Islet precursor cell (in vitro differentiated cells): ENCODE measurements around the gene HJURP.
A peak's percentile ranks its signal among the peaks of the same experiment; 100 is the strongest.

Experiments used
- DNase-seq: peaks from one replicate; pipeline ENCODE4 v3.0.0-alpha.2; 2018

The HJURP gene

GRCh38 chr2:233829193-233830110 is 24.9 kb downstream of the HJURP start:
- peak; percentile 50 for DNase-seq

- DNase-seq = peak; percentile 49
Measured at GRCh38 chr2:233828546-233829192, 25.7 kb downstream of the HJURP start.

- DNase-seq = peak; percentile 52
Measured at GRCh38 chr2:233824373-233824772, 30.0 kb downstream of the HJURP start.

- peak; percentile 27 for DNase-seq
Measured at GRCh38 chr2:233823731-233824121, 30.6 kb downstream of the HJURP start.

- peak; percentile 48 for DNase-seq
Measured at GRCh38 chr2:233822781-233823730, 31.3 kb downstream of the HJURP start.

- DNase-seq = peak; percentile 44
Measured at GRCh38 chr2:233822101-233822771, 32.1 kb downstream of the HJURP start.

GRCh38 chr2:233821709-233822100 is 32.6 kb downstream of the HJURP start:
- no peak for DNase-seq

GRCh38 chr2:233821196-233821595 is 33.1 kb downstream of the HJURP start:
- DNase-seq = peak; percentile 17

- DNase-seq = peak; percentile 49
Measured at GRCh38 chr2:233820774-233821105, 33.6 kb downstream of the HJURP start.

GRCh38 chr2:233819884-233820773 is 34.2 kb downstream of the HJURP start:
- peak; percentile 49 for DNase-seq

GRCh38 chr2:233818639-233819621 is 35.4 kb downstream of the HJURP start:
- peak; percentile 49 for DNase-seq

- DNase-seq = peak; percentile 42
Measured at GRCh38 chr2:233817995-233818638, 36.2 kb downstream of the HJURP start.

GRCh38 chr2:233817361-233817911 is 36.9 kb downstream of the HJURP start:
- DNase-seq = peak; percentile 42

GRCh38 chr2:233816771-233817170 is 37.6 kb downstream of the HJURP start:
- peak; percentile 22 for DNase-seq

GRCh38 chr2:233816334-233816733 is 38.0 kb downstream of the HJURP start:
- DNase-seq = no peak

GRCh38 chr2:233815861-233816260 is 38.5 kb downstream of the HJURP start:
- DNase-seq = no peak

GRCh38 chr2:233814056-233814835 is 40.1 kb downstream of the HJURP start:
- peak; percentile 37 for DNase-seq
